GM21390 (cell line): ENCODE results near the gene DPY19L1.
"Not testable (repeated sequence)": the region's sequence is repeated elsewhere in the genome, so short reads cannot be mapped to it uniquely, and the experiment has no call there.

ENCODE experiments used
- ATAC-seq: cut with Tn5 transposase; IDR thresholded peaks from one replicate; pipeline ENCODE4 v1.9.1; 2021; ENCODE audit not compliant: unreplicated experiment

The DPY19L1 gene

GRCh38 chr7:34991938-34992840, 45.1 kb downstream of the DPY19L1 start:
- peak; percentile 82 for ATAC-seq

DNA sequence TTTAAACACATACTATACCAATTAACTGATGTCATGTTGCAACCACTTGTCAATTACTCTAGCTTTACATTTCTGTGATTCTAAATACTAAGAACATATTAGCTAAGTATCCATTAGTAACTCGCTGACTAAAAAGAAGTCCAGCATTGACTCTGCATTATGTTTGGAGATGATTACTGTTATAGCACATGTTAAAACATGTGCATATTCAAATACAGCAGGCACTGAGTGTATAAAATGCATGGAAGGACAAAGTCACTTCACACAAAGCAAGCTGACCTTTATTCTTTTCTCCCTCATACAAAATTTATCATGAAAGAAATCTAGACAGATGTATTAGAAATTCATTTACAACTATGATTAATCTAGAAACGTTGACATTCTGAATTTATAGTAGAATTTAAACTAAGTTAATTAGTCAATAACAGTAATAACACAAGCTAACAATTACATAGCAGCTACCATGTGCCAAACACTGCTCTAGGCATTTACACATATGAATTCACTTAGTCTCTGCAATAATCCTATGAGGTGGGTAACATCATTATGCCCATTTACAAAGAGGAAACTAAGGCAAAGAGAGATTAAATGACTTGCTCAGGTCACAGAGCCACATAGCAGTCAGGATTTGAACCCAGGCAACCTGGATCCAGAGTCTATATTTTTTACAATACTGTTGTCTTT, 48.7 kb downstream of the DPY19L1 start:
- ATAC-seq, result not testable (repeated sequence)

DNA sequence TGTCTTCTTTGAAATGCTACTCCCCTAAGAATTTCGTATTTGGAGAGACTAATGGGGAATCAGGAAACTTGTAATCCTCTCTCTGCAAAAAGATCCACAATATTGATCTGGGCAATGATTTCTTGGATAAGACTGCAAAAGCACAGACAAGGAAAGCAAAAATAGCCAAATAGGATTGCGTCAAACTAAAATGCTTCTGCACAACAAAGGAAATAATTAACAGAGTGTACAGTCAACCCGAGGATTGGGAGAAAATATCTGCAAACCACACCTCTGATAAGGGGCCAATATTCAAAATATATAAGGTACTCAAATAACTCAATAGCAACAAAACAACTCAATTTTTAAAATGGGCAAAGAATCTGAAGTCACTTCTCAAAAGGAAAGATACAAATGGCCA, 52.1 kb downstream of the DPY19L1 start:
- not testable (repeated sequence) for ATAC-seq

GRCh38 chr7:34984140-34984539, 53.1 kb downstream of the DPY19L1 start:
- not testable (repeated sequence) for ATAC-seq

DNA sequence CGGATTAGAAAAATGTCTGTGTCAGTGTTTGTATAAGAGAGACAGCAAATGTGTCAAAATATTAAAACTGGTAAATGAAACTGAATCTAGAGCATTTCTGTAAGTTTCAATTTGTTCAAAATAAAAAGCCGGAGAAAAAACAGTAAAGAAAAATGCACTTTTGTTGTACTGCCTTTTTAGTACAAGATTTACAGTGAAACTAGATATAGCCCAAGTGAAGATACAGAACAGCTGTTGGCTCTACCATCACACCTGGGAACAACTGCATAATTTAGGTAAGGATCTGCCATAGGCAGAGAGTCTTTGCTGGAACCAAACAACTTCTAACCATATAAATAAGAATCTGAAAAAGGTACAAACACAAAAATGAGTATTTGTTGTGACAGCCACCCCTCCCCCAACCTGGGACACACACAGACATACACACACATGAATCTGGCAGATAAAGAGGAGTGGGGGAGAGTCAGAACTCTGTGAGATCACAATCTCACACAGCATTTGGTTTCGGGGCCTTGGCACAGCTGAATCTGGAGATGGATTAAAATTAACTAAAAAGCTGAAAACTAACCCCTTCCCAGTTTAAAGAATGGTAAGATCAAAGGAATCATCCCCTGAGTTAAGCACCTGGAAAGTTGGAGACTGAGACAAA, 54.8 kb downstream of the DPY19L1 start:
- no peak for ATAC-seq

- not testable (repeated sequence) for ATAC-seq
These were observed 58.2 kb downstream of the DPY19L1 start for GRCh38 chr7:34979124-34979523.

DNA sequence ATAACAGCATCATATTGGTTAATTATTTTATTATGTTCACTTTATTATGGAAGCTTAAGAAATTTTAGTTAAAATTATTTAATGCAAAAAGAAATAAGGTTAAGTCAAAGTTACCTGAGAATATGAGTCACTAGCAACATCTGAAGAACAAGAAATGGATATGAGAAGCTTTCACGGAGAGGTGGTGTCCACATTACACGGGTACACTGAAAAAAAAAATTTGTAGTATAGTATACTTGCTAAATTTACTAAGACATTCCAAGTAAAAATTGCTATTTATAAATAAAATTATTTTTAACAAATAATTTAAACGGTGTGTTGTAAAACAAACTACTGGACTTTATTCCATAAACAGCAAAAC, 63.9 kb downstream of the DPY19L1 start:
- no peak for ATAC-seq

GRCh38 chr7:34972739-34973399, 64.4 kb downstream of the DPY19L1 start:
- ATAC-seq, result not testable (repeated sequence)

DNA sequence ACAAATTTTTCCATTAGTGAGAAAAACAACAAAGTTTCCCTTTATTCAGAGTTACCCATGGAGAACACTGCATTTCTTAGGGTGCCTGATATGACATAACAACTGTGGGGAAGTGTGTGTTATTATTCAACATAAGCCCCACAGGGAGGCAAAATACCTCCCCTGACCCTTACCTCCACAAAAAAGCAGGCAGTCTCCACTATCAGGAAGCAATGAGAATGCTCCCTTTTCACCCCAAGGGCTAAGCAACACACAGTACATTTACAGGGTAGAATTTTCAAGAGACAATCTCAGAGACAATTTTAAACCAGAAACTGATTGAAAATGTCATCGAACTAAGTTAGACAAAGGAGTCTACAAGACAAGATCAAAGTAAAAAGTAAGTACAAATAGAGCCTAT, 69.5 kb downstream of the DPY19L1 start:
- not testable (repeated sequence) for ATAC-seq

- not testable (repeated sequence) for ATAC-seq
These were observed 70.8 kb downstream of the DPY19L1 start for GRCh38 chr7:34966504-34966903.

DNA sequence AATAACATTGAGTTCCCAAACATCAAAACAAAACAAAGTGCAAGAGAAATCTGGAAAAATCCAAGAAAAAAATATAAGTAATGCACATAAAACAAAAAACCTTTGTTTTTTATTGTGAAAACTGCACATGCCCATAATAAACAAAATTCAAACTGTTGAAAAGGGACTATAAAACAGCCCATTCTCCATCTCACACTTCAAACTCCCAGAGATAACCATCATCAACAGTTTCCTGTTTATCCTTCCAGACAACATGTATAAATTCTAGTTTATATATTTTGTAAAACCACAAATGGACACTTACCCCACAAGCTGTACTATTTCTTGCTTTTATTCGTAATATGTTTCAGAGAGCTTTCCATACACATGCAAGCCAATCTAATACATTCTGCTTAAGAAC, 79.3 kb downstream of the DPY19L1 start:
- no peak for ATAC-seq

DNA sequence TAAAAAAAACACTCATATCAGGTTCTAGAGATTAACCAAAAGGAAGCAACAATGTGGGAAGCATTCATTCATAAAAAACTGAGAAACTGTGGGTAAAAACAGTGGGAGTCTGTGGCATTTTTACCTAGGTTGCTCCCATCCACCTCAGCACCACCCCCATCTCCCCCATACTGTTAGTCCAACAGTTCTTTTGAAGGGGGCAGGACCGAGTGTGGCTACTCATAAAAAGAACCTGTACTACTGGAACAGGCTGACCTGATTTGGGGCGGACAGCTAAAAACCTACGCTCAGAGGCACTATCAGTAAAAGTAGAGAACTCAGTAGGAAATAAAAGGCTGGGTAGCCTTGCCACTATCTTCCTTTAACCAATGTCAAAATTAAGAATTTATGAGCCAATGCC, 84.5 kb downstream of the DPY19L1 start:
- no peak for ATAC-seq

- no peak for ATAC-seq
These were observed 87.9 kb downstream of the DPY19L1 start for GRCh38 chr7:34949361-34949760.

- not testable (repeated sequence) for ATAC-seq
These were observed 89.9 kb downstream of the DPY19L1 start for GRCh38 chr7:34947427-34947826.

- no peak for ATAC-seq
These were observed 90.8 kb downstream of the DPY19L1 start for GRCh38 chr7:34946486-34946885.

- ATAC-seq, result not testable (repeated sequence)
These were observed 91.3 kb downstream of the DPY19L1 start for GRCh38 chr7:34945894-34946477.

DNA sequence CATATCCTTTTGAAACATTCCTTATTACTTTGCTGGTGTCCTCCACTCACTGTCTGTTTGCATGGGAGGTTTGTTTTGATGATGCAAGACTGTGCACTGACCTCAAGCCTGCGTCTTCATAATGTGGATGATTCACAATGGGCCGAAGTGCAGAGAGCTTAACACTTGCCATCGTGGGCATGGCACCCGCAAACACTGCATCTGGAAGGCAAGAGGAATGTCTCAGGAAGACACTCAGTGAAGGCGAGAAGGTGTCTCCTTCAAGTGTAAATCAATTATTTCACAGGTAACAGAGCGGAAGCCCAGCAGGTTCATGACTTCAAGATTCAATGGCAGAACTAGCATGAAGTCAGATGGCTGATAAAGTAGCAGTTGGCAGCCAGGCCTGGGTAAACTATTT, 98.1 kb downstream of the DPY19L1 start:
- ATAC-seq, result no peak

DNA sequence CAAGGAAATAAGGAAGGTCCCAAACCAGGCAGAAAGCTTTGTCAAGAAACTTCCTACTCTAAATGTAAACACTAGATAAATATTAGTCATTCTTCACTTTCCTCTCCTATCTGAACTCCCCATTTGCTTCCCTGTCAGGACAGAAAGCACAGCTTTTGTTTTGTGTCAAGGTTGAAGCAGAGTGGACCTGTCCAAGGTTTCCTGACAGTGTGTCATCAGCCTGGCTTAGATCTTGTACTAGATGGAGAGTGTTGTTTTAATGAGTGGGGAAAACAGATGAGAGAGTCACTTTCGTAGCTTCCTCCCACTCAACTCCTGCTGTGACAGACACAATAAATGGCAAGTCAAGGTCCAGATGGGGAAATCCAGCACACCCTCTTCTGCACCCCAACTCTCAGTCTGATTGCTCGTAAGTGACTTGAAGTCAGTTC, 101.5 kb downstream of the DPY19L1 start:
- not testable (repeated sequence) for ATAC-seq

GRCh38 chr7:34931739-34932138, 105.5 kb downstream of the DPY19L1 start:
- ATAC-seq, result no peak

DNA sequence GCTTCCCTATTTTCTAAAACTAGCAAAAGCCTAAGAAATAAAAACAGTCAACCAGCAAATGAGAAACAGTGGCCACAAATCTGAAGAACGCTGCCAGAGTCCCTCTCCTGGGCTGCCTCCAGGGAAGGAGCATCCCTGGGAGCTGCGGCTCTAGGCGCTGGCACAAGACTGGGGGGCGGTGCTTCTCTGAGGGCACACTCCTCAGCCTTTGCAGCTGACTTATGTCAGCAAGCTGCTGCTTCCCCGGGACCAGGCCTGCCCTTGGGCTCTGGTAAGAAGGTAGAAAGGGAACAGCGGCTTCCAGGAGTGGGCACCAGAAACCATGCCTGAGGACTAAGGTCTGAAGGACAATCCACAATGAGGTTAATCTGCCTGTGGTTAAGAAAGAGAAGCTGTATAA, 107.5 kb downstream of the DPY19L1 start:
- ATAC-seq, result not testable (repeated sequence)

GRCh38 chr7:34928560-34928959, 108.7 kb downstream of the DPY19L1 start:
- ATAC-seq, result no peak
